ENCODE results near the gene CPED1.
"Not testable (repeated sequence)": the region's sequence is repeated elsewhere in the genome, so short reads cannot be mapped to it uniquely, and the experiment has no call there.

Gene CPED1

GRCh38 chr7:121003986-121004685, 15.6 kb downstream of the CPED1 start:
- Histone ChIP-seq H3K9me3 (ENCODE audit: control insufficient read depth, insufficient read depth, low read length) (no peaks in the 10 kb centered on the region), H3K27ac (ENCODE audit: low read length) (no peak overlapping the region), H3K4me1 (ENCODE audit: control insufficient read depth, insufficient read depth, low read length) (no peaks in the 10 kb centered on the region), H3K36me3 (ENCODE audit: control insufficient read depth, insufficient read depth, low read length) (no peaks in the 10 kb centered on the region), H3K4me3 (ENCODE audit: low read length) (no peak overlapping the region), H3K27me3 (ENCODE audit: control insufficient read depth, insufficient read depth, low read length) (no peaks in the 10 kb centered on the region)
- no peak for DNase-seq (ENCODE audit: low read depth, low spot score)
- WGBS (ENCODE audit: insufficient coverage, insufficient read length): no CpG with 5 or more reads among the region's 5 CpGs

DNA sequence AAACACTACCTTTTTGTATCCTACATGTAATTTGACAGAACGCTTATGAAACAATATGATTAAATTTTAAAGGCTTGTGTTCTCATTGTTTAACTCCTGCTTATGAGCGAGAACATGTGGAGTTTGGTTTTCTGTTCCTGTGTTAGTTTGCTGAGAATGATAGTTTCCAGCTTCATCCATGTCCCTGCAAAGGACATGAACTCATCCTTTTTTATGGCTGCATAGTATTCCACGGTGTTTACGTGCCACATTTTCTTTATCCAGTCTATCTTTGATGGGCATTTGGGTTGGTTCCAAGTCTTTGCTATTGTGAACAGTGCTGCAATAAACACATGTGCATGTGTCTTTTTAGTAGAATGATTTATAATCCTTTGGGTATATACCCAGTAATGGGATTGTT, 16.5 kb downstream of the CPED1 start:
- no CpG with 5 or more reads among the region's 4 CpGs for WGBS (ENCODE audit: insufficient coverage, insufficient read length)
- not testable (repeated sequence) for H3K4me1 ChIP-seq (ENCODE audit: control insufficient read depth, insufficient read depth, low read length); H3K4me3 ChIP-seq (ENCODE audit: low read length); H3K27ac ChIP-seq (ENCODE audit: low read length); H3K36me3 ChIP-seq (ENCODE audit: control insufficient read depth, insufficient read depth, low read length); DNase-seq (ENCODE audit: low read depth, low spot score); H3K9me3 ChIP-seq (ENCODE audit: control insufficient read depth, insufficient read depth, low read length); H3K27me3 ChIP-seq (ENCODE audit: control insufficient read depth, insufficient read depth, low read length)

DNA sequence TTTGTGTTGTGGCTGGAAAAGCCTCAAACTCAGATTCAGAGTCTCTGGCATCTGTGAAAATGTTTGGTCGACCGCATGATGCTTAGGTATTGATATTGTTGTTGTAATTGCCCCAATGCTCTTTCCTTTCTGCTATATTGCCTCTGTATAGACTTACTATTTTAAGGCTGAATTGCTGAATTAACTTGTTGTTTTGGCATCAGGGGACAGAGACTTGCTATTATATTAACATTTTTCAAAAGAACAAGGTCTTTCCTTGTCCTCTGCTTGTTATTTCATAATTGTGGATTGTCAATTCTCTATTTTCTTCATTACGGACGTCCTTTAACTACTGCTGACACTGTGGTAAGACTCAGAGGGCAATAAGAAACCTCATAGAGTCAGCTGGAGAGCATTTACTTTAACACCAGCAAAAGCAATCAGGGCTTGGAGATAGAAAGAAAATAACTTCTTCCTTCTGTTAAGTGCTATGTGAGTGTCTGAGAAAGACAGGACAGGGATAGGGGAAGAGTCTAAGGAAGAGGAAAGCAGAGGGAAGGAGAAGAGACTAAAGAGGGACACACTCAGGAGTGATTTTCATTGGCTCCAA, 17.6 kb downstream of the CPED1 start:
- H3K36me3 ChIP-seq (ENCODE audit: control insufficient read depth, insufficient read depth, low read length): no peaks in the 10 kb centered on the region

DNA sequence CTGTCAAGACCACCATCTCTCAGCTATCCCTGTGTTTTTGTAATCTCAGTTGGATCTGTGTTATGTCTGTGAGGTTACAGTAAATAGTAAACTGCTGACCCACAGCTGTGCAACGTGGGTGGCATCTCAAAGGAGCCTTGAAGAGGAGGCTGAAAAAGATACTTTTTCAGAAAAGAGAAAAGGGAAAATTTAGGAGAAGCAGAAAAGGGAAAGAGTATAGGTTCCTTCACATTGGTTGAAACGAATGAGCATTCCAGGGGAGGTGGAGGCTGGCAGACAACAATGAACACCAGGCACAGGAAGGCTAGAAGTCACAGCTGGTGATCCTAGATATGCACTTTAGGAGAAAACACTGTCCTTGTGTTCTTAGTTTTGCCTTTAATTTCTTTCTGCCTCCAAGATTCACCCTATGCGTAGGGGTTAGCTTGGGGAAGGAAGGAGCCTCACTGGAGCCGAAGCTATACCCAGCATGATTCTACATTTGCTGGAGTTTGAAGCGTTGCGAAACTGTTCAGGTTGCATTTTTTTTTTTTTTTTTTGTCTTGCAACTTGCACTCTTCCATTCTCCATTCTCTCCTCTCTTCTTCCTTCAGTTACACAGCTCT, 18.3 kb downstream of the CPED1 start:
- WGBS (ENCODE audit: insufficient coverage, insufficient read length): no CpG with 5 or more reads among the region's 6 CpGs
- DNase-seq (ENCODE audit: low read depth, low spot score): no peak
- H3K9me3 ChIP-seq (ENCODE audit: control insufficient read depth, insufficient read depth, low read length): no peaks in the 10 kb centered on the region
- no peaks in the 10 kb centered on the region for H3K4me1 ChIP-seq (ENCODE audit: control insufficient read depth, insufficient read depth, low read length)
- H3K27me3 ChIP-seq (ENCODE audit: control insufficient read depth, insufficient read depth, low read length): no peaks in the 10 kb centered on the region
- no peak overlapping the region for H3K27ac ChIP-seq (ENCODE audit: low read length)
- H3K36me3 ChIP-seq (ENCODE audit: control insufficient read depth, insufficient read depth, low read length): no peaks in the 10 kb centered on the region
- no peak overlapping the region for H3K4me3 ChIP-seq (ENCODE audit: low read length)

More for the DNA sequence above, 17.6 kb downstream of the CPED1 start:
- no peak overlapping the region for H3K4me3 ChIP-seq (ENCODE audit: low read length)
- no peaks in the 10 kb centered on the region for H3K9me3 ChIP-seq (ENCODE audit: control insufficient read depth, insufficient read depth, low read length)
- WGBS (ENCODE audit: insufficient coverage, insufficient read length): no CpG with 5 or more reads among the region's 4 CpGs
- H3K4me1 ChIP-seq (ENCODE audit: control insufficient read depth, insufficient read depth, low read length): no peaks in the 10 kb centered on the region
- H3K27me3 ChIP-seq (ENCODE audit: control insufficient read depth, insufficient read depth, low read length): no peaks in the 10 kb centered on the region
- no peak for DNase-seq (ENCODE audit: low read depth, low spot score)
- no peak overlapping the region for H3K27ac ChIP-seq (ENCODE audit: low read length)

DNA sequence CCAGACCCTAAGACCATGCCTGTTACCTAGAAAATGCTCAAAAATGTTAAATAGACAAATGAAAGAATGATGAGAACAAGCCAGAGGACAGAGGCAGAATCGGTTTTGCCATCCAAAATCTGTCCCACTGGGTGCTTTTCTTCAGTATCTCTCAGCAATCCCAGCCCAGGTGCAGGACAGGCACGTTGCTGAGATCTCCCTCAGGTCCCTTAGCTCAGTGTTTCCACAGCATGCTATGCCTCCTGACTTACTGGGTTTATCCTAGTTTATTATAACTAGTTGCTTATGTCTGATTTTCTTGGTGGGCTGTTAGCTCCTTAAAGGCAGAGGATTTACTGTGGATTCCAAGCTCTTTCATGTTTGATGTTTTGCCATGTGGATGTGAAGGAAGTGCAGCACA, 20.3 kb downstream of the CPED1 start:
- WGBS (ENCODE audit: insufficient coverage, insufficient read length): no CpG with 5 or more reads among the region's 2 CpGs
- H3K4me3 ChIP-seq (ENCODE audit: low read length): no peak overlapping the region
- no peaks in the 10 kb centered on the region for H3K4me1 ChIP-seq (ENCODE audit: control insufficient read depth, insufficient read depth, low read length)
- no peaks in the 10 kb centered on the region for H3K36me3 ChIP-seq (ENCODE audit: control insufficient read depth, insufficient read depth, low read length)
- H3K27ac ChIP-seq (ENCODE audit: low read length): no peak overlapping the region
- H3K9me3 ChIP-seq (ENCODE audit: control insufficient read depth, insufficient read depth, low read length): no peaks in the 10 kb centered on the region
- H3K27me3 ChIP-seq (ENCODE audit: control insufficient read depth, insufficient read depth, low read length): no peaks in the 10 kb centered on the region
- DNase-seq (ENCODE audit: low read depth, low spot score): no peak

DNA sequence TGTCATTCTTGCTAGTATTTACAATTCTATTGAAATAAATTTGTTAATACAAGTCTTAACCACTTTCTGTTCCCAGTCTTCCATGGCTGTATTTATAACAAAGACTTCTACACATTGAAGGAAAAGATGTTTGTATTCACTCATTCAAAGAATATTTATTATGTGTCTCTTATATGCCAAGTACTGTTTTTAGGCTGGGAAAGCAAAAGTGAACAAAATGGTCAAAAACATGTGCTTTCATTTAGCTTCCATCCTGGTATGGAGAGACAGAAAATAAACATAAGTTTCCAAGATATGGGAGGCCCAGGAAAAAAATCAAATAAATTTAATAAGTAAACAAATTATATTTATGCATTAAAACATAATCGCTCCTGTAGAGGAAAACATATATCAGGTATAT, 22.9 kb downstream of the CPED1 start:
- Histone ChIP-seq H3K27ac (ENCODE audit: low read length) (no peak overlapping the region), H3K36me3 (ENCODE audit: control insufficient read depth, insufficient read depth, low read length) (no peaks in the 10 kb centered on the region), H3K4me3 (ENCODE audit: low read length) (no peak overlapping the region), H3K9me3 (ENCODE audit: control insufficient read depth, insufficient read depth, low read length) (no peaks in the 10 kb centered on the region), H3K27me3 (ENCODE audit: control insufficient read depth, insufficient read depth, low read length) (no peaks in the 10 kb centered on the region), H3K4me1 (ENCODE audit: control insufficient read depth, insufficient read depth, low read length) (no peaks in the 10 kb centered on the region)
- DNase-seq (ENCODE audit: low read depth, low spot score): no peak
- no CpG with 5 or more reads among the region's 1 CpG for WGBS (ENCODE audit: insufficient coverage, insufficient read length)

GRCh38 chr7:121012170-121012874, 23.8 kb downstream of the CPED1 start:
- Histone ChIP-seq H3K27me3 (ENCODE audit: control insufficient read depth, insufficient read depth, low read length) (no peaks in the 10 kb centered on the region), H3K36me3 (ENCODE audit: control insufficient read depth, insufficient read depth, low read length) (no peaks in the 10 kb centered on the region), H3K9me3 (ENCODE audit: control insufficient read depth, insufficient read depth, low read length) (no peaks in the 10 kb centered on the region), H3K27ac (ENCODE audit: low read length) (no peak overlapping the region), H3K4me3 (ENCODE audit: low read length) (no peak overlapping the region), H3K4me1 (ENCODE audit: control insufficient read depth, insufficient read depth, low read length) (no peaks in the 10 kb centered on the region)
- DNase-seq (ENCODE audit: low read depth, low spot score): no peak
- WGBS (ENCODE audit: insufficient coverage, insufficient read length): no CpG with 5 or more reads among the region's 6 CpGs

DNA sequence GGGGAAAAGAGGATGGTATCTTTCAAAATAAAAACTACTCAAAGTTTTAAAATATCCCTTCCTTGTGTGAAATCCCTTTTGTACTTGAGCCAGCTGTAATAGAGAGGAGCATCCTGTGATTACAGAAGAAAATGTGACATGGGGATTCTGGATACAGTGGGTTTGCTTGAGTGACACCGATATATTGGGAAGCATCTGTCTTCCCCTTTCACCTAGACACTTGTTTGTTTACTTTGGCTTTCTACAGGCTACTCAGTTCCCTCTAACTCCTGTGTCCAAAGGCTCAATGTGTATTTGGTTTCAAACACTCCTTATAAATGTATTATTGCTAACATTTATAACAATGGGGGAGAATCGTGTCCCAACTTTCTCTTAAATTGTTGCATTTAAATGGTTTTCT, 24.4 kb downstream of the CPED1 start:
- Histone ChIP-seq H3K36me3 (ENCODE audit: control insufficient read depth, insufficient read depth, low read length) (no peaks in the 10 kb centered on the region), H3K27me3 (ENCODE audit: control insufficient read depth, insufficient read depth, low read length) (no peaks in the 10 kb centered on the region), H3K27ac (ENCODE audit: low read length) (no peak overlapping the region), H3K9me3 (ENCODE audit: control insufficient read depth, insufficient read depth, low read length) (no peaks in the 10 kb centered on the region), H3K4me3 (ENCODE audit: low read length) (no peak overlapping the region), H3K4me1 (ENCODE audit: control insufficient read depth, insufficient read depth, low read length) (no peaks in the 10 kb centered on the region)
- no peak for DNase-seq (ENCODE audit: low read depth, low spot score)
- no CpG with 5 or more reads among the region's 2 CpGs for WGBS (ENCODE audit: insufficient coverage, insufficient read length)

DNA sequence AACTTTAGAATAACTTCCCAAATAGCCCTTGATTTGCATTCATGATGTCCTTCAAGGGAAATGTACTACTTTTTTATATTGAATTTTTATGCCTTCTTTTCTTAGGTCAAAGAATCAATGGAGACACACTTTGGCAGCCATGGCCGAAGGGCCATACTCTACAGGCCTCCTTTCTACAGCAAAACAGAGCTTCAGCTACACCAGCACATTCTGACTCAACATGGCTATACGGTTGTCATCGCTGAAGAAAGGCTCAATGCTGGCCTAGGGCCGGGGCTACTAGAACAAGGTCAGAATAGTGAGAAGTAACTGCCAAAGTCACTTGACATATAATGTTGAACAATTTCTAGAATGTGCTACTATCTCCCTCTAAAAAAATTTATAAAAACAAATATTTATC, 27.0 kb downstream of the CPED1 start:
- Histone ChIP-seq H3K4me3 (ENCODE audit: low read length) (no peak overlapping the region), H3K36me3 (ENCODE audit: control insufficient read depth, insufficient read depth, low read length) (no peaks in the 10 kb centered on the region), H3K27me3 (ENCODE audit: control insufficient read depth, insufficient read depth, low read length) (no peaks in the 10 kb centered on the region), H3K9me3 (ENCODE audit: control insufficient read depth, insufficient read depth, low read length) (no peaks in the 10 kb centered on the region), H3K4me1 (ENCODE audit: control insufficient read depth, insufficient read depth, low read length) (no peaks in the 10 kb centered on the region), H3K27ac (ENCODE audit: low read length) (no peak overlapping the region)
- WGBS (ENCODE audit: insufficient coverage, insufficient read length): no CpG with 5 or more reads among the region's 4 CpGs
- no peak for DNase-seq (ENCODE audit: low read depth, low spot score)

- DNase-seq (ENCODE audit: low read depth, low spot score): no peak
- no peaks in the 10 kb centered on the region for H3K4me1 ChIP-seq (ENCODE audit: control insufficient read depth, insufficient read depth, low read length)
- H3K9me3 ChIP-seq (ENCODE audit: control insufficient read depth, insufficient read depth, low read length): no peaks in the 10 kb centered on the region
- no peaks in the 10 kb centered on the region for H3K36me3 ChIP-seq (ENCODE audit: control insufficient read depth, insufficient read depth, low read length)
- no peaks in the 10 kb centered on the region for H3K27me3 ChIP-seq (ENCODE audit: control insufficient read depth, insufficient read depth, low read length)
- H3K27ac ChIP-seq (ENCODE audit: low read length): no peak overlapping the region
- no CpG with 5 or more reads among the region's 2 CpGs for WGBS (ENCODE audit: insufficient coverage, insufficient read length)
- H3K4me3 ChIP-seq (ENCODE audit: low read length): no peak overlapping the region
Measured at GRCh38 chr7:121016966-121017365, 28.5 kb downstream of the CPED1 start.

Measured in iPS DF 6.9 (cell line).